Uterus (tissue), 2 donors: ENCODE data around the gene HSD17B2.

Experiments
- POLR2A ChIP-seq, 2 donors: fragments of 450-650 bp; IDR thresholded peaks; one replicate each; pipeline ENCODE4 v1.6.1; 2016; ENCODE audit warnings: antibody characterized with exemption in 2 of 2, mild to moderate bottlenecking in 1 of 2, moderate library complexity in 1 of 2
- TF ChIP-seq, protein P1 (sequence below), 4 experiments: fragments of 200-600 bp in 2 of 4; fragments of 450-650 bp in 2 of 4; sonication (generic) in 2 of 4; IDR thresholded peaks; one replicate each; pipeline ENCODE4 v1.5.1; 2016 to 2019; ENCODE audit warnings: antibody characterized with exemption in 4 of 4, mild to moderate bottlenecking in 2 of 4, moderate library complexity in 1 of 4

DNA sequence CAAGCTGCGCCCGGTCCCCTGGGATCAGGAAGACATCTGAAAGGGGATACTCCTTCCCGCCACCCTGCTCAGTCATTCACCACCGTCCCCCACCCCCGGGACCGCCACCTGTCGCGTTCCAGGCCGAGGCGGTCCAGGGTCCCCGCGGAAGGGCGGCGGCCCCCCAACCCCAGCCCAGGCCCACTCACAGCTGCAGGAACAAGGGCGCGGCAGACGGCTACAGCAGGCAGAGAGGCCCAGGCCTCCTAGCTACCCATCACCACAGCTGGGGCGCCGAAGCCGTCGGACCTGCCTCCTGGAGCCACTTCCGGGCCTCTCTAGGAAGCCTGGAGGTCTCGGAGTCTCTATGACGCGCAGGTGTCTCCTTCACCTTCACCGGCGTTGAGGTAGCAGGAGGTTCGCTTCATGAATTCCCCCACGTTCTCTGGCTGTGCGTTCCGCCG lies 23.8 kb upstream of the HSD17B2 start, which contains the start of gene SDR42E1:
- no peak for TF ChIP-seq POLR2A (IDR thresholded peaks at IDR 0.05)
- TF ChIP-seq, protein P1, sequence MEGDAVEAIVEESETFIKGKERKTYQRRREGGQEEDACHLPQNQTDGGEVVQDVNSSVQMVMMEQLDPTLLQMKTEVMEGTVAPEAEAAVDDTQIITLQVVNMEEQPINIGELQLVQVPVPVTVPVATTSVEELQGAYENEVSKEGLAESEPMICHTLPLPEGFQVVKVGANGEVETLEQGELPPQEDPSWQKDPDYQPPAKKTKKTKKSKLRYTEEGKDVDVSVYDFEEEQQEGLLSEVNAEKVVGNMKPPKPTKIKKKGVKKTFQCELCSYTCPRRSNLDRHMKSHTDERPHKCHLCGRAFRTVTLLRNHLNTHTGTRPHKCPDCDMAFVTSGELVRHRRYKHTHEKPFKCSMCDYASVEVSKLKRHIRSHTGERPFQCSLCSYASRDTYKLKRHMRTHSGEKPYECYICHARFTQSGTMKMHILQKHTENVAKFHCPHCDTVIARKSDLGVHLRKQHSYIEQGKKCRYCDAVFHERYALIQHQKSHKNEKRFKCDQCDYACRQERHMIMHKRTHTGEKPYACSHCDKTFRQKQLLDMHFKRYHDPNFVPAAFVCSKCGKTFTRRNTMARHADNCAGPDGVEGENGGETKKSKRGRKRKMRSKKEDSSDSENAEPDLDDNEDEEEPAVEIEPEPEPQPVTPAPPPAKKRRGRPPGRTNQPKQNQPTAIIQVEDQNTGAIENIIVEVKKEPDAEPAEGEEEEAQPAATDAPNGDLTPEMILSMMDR (IDR thresholded peaks at IDR 0.05), result no peak
